HG03354 (cell line): ENCODE results near the gene CYP2A6.
"Not testable (repeated sequence)": the region's sequence is repeated elsewhere in the genome, so short reads cannot be mapped to it uniquely, and the experiment has no call there.

Experiments
- ATAC-seq: cut with Tn5 transposase; IDR thresholded peaks from one replicate; pipeline ENCODE4 v1.9.1; 2021; ENCODE audit warnings: mild to moderate bottlenecking; ENCODE audit not compliant: unreplicated experiment, poor library complexity, severe bottlenecking

Gene CYP2A6, protein sequence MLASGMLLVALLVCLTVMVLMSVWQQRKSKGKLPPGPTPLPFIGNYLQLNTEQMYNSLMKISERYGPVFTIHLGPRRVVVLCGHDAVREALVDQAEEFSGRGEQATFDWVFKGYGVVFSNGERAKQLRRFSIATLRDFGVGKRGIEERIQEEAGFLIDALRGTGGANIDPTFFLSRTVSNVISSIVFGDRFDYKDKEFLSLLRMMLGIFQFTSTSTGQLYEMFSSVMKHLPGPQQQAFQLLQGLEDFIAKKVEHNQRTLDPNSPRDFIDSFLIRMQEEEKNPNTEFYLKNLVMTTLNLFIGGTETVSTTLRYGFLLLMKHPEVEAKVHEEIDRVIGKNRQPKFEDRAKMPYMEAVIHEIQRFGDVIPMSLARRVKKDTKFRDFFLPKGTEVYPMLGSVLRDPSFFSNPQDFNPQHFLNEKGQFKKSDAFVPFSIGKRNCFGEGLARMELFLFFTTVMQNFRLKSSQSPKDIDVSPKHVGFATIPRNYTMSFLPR

DNA sequence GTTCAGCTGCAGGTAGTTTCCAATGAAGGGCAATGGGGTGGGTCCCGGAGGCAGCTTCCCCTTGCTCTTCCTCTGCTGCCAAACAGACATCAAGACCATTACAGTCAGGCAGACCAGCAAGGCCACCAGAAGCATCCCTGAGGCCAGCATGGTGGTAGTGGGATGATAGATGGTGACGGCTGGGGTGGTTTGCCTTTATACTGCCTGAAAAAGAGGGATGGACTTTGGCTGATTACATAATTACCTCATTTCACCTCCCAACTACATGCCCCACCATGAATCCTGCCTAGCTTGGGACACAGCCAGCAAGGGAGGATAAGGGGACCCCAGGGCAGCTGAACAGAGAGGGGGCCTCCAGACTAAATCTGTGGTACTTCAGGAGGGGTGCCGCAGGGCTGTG is at the start of gene CYP2A6:
Gene CYP2A6 (minus strand): TSS at position 171 of the 400 bp plus-strand sequence. CDS start 21 bp downstream, at position 150.
- ATAC-seq = not testable (repeated sequence)

DNA sequence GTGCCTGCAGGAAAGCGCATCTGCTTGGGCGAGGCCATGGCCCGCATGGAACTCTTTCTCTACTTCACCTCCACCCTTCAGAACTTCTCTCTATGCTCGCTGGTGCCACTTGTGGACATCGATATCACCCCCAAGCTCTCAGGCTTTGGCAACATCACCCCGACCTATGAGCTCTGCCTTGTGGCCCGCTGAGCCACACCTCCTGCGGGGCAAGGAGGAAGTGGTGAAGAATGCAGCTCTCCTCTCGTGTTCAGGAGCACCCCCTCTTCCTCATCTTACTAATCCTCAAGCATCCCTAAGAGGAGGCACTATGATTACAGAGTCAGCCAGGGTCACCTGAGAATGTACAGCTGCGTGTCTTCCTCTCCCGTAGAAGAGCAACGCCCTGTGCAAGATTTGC is 49.7 kb upstream of the CYP2A6 start:
- not testable (repeated sequence) for ATAC-seq

DNA sequence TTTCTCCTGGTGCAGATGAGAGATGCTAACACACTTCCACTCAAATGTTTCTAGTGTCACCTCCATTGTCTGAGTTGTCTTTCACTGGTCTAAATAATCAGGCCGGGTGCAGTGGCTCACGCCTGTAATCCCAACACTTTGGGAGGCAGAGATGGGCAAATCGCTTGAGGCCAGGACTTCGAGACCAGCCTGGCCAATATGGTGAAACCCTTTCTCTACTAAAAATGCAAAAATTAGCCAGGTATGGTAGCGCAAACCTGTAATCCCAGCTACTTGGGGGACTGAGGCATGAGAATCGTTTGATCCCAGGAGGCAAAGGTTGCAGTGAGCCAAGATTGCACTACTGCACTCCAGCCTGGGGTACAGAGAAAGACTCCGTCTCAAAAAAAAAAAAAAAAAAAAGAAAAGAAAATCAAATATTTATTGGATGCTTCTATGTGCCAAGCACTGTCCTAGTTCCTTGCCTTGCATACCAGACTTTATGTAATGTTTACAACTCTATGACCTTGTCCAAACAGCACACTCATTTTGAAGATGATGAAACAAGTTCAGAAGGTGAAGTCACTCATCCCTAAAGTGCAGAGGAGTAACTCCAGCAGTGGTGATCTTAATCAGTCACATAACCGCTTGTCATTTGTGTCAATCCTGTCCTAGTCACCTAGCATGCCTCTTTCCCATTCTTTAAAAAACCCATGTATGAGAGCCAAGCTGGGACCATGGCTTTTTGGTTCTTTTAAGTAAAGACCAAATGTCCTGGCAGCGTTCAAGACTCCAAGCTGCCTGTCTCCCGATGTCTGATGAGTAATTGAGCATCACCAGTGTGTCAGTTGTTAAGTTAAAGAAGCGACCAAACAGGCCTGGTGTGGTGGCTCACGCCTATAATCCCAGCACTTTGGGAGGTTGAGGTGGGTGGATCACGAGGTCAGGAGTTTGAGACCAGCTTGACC is 46.9 kb upstream of the CYP2A6 start:
- not testable (repeated sequence) for ATAC-seq

DNA sequence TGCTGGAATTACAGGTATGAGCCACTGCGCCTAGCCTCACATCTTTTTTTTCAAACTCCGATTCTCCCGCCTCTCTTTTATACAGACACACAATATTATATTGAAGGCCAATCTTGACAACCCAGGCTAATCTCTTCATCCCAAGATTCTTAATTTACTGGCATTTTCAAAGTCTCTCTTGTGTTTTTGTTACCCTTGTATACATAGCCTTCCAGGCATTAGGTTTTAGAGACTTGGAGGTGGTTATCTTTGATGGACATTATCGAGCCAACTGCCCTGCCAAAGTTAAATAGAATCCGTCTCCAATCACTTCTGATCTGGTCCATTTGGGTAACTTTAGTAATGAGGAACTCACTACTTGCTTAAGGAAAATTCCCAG is 46.2 kb upstream of the CYP2A6 start:
- ATAC-seq = no peak

DNA sequence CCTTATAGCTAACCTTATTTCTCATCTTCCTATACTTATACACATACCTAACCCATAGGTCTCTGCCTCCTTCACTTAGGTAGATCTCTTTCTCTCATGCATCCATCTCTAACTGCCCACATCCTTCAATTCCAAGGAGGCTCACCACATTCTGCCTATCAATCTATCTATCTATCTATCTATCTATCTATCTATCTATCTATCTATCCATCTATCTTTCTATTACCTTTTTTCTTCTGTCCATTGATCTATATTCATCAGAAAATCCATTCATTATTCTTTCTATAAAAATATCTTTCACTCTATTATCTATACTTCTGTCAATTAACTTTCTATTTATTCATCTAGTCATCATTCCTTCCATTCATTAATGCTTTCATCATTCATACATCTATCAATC is 42.9 kb upstream of the CYP2A6 start:
- ATAC-seq = no peak

DNA sequence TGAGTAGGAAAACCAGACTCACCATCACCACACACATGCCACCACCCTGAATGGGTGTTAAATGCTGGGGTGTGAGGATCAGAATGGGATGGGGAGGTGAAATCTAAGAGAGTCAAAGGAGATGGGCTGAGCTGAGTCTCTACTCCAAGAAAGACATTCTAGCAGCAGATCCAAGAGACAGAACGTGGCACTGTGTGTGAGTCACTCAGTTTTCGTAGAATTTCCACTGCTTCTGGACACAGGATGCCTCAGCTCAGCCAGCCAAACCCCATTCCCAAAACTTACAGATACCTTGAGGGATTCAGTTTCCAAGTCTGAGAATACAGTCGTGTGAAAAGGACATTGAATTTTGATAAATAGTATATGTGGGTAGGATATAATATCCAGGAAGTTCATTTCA is 39.1 kb upstream of the CYP2A6 start:
- ATAC-seq = no peak

DNA sequence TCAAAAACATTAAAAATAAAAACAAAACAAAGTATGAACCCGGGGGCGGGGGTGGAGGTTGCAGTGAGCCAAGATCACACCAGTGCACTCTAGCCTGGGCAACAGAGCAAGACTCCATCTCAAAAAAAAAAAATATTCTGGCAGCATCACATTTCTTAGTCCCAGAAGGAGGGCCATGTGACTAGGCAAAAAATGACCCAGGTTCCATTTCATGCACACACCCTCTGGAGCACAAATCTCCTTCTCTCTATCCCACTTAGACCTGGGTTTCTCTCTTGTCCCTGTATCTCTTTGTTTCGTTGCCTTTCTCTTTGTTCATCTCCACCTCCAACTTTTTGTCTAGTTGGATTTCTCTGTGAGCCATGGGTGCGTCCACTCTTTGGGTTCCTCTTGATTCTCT is 37.9 kb upstream of the CYP2A6 start:
- no peak for ATAC-seq

DNA sequence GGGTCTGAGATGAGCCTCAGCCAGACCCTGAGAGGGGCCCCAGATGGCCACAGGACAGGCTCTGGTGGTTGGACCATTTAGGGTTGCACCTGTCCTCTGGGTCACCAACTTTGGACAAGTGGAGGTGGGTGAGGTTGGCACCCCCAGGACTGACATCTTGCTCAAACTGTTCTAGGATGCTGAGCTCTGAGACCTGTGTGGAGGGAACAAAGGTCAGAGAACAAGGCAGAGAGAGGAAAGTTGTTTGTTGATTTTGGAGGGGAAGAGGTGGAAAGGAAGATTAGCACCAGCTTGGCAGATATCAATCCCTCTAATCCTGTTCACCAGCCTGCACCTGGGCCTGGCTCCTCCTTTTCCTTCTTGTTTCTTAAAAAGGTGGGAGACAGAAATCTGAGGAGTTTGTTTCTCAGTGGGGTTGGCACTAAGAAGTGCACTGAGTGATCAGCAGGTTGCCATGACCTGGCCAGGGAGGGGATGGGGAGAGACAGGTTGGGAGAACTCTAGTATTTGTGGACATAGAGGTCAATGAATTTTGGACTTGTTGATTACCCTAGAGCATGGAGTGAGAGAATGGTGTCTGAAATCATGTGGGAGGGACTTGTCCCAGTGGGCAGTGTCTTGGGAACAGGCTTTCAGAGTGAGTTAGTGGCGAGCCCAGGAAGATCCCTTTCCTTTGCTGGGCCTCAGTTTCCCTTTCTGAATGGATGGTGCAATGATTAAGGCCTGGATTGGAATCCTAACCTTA is 34.1 kb upstream of the CYP2A6 start:
- not testable (repeated sequence) for ATAC-seq

DNA sequence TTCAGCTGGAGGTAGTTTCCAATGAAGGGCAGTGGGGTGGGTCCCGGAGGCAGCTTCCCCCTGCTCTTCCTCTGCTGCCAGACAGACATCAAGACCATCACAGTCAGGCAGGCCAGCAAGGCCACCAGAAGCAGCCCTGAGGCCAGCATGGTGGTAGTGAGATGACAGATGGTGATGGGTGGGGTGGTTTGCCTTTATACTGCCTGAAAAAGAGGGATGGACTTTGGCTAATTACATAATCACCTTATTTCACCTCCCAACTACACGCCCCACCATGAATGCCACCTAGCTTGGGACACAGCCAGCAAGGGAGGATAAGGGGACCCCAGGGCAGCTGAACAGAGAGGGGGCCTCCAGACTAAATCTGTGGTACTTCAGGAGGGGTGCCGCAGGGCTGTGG is 31.8 kb upstream of the CYP2A6 start, which contains the start of gene CYP2A7:
Gene CYP2A7 (minus strand): TSS at position 170 of the 400 bp plus-strand sequence. CDS start 21 bp downstream, at position 149.
- not testable (repeated sequence) for ATAC-seq

DNA sequence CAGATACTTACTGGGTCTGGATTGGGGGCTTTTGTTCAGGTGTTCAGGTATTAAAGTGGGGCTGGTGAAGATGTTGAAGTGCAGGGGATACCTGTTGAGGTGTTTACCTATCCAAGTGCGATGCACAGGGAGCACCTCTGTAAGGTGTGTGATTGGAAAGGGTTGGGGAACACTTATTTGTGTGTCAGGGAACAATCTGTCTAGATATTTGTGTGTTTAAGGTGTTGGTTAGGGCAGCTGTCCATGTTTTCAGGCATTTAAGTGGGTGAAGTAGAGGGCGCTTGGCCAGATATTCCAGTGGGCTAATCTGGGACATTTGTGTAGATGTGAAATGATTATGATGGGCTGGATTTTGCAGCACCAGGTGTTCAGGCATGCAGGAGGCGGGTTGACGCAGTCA is 29.1 kb upstream of the CYP2A6 start:
- ATAC-seq = not testable (repeated sequence)

DNA sequence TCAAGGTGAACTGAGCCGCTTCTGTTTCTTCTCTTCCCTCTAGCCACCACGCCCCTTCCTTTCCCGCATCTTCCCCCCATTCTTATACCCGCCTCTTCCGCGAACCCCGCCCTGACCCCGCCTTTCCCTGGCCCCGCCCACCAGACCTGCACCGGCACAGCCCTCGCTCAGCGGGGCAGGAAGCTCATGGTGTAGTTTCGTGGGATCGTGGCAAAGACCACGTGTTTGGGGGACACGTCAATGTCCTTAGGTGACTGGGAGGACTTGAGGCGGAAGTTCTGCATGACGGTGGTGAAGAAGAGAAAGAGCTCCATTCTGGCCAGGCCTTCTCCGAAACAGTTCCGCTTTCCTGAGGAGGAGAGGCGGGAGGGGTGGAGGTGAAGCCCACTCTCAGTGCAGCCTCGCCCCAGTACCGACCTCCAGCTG is 25.3 kb upstream of the CYP2A6 start:
- not testable (repeated sequence) for ATAC-seq

DNA sequence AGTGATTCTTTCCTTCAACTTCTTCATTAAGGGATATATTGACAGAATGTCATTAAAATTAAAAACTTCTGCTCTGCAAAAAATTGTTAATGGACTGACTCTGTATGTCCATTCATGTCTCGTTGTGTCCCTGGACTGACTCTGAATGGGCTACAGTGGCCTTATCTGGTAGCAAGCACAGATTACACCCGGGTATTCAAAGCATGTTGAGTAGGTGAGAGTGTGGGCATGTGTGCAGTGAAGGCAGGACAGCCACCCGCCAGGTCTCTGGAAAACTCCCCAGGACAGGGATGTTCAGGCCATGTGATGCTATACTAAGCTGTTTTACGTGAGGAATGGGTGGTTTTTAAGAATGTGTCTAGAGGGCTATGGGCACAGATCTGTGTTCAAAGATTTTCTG is 24.6 kb upstream of the CYP2A6 start:
- not testable (repeated sequence) for ATAC-seq

DNA sequence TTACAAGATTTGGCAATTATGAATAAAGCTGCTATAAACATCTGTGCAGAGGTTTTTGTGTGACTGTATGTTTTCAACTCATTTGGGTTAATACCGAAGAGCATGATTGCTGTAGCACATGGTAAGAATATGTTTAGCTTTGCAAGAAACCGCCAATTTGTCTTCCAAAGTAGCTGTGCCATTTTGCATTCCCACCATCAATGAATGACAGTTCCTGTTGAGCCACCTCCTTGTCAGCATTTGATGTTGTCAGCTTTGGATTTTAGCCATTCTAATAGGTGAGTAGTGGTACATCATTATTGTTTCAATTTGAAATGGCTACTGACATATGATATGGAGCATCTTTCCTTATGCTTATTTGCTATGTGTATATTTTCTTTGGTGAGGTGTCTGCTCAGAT is 23.6 kb upstream of the CYP2A6 start:
- ATAC-seq = not testable (repeated sequence)

DNA sequence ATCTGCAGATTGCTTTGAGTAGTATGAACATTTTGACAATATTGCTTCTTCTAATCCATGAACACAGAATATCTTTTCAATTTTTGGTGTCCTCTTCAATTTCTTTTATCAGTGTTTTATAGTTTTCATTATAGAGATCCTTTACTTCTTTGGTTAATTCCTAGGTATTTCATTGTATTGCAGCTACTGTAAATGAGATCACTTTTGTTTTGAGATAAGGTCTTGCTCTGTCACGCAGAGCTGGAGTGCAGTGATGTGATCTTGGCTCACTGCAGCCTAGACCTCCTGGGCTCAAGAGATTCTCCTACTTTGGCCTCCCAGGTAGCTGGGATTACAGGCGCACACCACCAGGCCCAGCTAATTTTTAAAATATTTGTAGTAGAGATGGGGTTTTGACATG is 22.0 kb upstream of the CYP2A6 start:
- ATAC-seq = no peak

DNA sequence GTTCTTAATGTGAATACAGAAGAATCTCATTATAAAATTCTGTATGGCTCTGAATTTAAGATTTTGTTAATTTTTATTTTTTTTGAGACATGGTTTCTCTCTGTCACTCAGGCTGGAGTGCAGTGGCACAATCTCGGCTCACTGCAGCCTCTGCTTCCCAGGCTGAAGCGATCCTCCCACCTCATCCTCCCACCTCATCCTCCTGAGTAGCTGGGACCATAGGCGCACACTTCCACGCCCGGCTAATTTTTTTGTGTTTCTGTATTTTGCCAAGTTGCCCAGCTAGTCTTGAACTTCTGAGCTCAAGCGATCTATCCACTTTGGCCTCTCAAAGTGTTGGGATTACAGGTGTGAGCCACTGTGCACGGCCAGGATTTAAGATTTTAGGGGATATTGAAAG is 17.5 kb upstream of the CYP2A6 start:
- ATAC-seq = no peak

DNA sequence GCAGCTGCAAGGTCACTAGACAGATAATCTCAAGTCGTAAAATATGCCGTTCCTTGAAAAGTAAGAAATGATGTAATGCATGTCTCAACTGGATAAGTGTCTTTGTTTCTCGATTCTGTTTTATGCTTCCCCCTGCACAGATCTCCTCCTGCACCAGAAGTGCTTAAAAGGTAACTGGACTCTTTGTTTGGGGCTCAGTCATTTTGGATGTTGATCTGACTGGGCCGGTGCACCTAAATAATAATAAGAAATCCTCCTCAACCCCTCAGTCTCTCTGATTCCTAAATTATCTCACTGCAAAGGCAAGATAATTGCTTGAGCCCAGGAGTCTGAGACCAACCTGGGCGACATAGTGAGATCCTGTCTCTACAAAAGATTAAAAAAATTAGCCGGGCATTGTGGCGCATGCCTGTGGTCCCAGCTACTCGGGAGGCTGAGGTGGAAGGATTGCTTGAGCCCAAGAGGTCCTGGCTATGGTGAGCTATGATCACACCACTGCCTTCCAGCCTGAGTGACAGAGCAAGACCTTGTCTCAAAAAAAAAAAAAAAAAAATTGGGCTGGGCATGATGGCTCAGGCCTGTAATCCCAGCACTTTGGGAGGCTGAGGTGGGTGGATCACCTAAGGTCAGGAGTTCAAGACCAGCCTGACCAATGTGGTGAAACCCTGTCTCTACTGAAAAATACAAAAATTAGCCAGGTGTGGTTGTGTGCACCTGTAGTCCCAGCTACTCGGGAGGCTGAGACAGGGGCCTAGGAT is 14.7 kb upstream of the CYP2A6 start:
- ATAC-seq = not testable (repeated sequence)

DNA sequence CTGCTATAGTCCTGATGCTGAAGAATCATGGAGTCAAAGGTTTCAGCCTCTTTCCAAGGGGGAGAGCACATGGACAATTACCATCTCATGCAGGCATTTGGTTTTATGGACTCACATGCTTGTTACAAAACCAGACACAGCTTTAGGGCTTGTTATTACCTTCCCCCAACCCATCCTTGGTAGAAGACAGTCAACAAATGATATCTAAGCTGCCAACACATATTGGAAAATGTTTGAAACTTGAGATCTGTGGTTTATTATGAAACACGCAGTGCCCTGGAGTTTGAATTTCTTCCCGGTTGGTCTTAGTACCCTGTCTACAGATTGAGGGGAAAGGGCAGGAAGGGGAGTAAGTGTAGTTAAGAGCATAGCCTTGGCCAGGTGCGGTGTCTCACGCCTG is 12.5 kb upstream of the CYP2A6 start:
- no peak for ATAC-seq

DNA sequence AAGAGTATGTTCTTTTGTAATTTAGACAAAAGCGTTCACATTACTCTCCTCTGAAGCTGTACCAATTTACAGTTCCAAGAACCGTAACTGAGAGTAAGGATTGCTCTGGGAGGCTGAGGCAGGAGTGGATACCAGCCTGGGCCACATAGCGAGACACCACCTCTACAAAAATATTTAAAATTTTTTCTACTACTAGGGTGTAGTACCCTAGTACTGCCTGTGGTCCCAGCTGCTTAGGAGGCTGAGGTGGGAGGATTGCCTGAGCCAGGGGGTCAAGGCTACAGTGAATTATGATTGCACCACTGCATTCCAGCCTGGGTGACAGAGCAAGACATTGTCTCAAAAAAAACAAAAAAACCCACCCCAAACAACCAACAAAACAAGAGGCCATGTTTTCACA is 12.1 kb upstream of the CYP2A6 start:
- no peak for ATAC-seq

DNA sequence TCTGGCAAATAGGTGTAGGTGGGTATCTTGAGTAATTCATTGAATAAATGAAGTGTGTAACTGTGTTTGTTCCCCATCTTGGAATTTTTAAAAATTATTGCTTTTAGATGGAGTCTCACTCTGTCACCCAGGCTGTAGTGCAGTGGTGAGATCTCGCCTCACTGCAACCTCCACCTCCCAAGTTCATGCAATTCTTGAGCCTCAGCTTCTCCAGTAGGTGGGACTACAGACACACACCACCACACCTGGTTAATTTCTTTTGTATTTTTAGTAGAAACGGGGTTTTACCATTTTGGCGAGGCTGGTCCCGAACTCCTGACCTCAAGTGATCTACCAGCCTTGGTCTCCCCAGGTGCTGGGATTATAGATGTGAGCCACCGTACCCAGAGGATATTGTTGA is 7.9 kb upstream of the CYP2A6 start:
- no peak for ATAC-seq
